Right atrium auricular region (tissue), 2 donors: ENCODE measurements around the gene COPG2. TPM values are rescaled to one million over a fixed set of nuclear protein-coding genes. Genes with fewer than 3 reads are reported as not detected.
A peak's percentile ranks its signal among the peaks of the same experiment; 100 is the strongest.

Experiments used
- DNase-seq: peaks from one replicate; pipeline ENCODE4 v3.0.0-alpha.2; 2019; ENCODE audit warnings: low spot score
- H3K27ac ChIP-seq, 2 donors: fragments of 200-600 bp; sonication (generic); 1 replicate in 1 of 2; 2 replicates in 1 of 2; pipeline ENCODE4 v1.5.1; 2016 to 2019
- H3K27me3 ChIP-seq, 2 donors: fragments of 200-600 bp; sonication (generic); one replicate each; pipeline versions ENCODE4 v1.5.1 to v1.6.0; 2017 to 2019
- H3K36me3 ChIP-seq: fragments of 200-600 bp; sonication (generic); one replicate; pipeline ENCODE4 v1.5.1; 2016
- H3K4me1 ChIP-seq, 2 donors: fragments of 200-600 bp; sonication (generic); one replicate each; pipeline versions ENCODE4 v1.5.1 to v1.6.0; 2017 to 2019
- H3K4me3 ChIP-seq, 2 donors: fragments of 200-600 bp; sonication (generic); 1 replicate in 1 of 2; 2 replicates in 1 of 2; pipeline ENCODE4 v1.5.1; 2017 to 2019; ENCODE audit warnings: mild to moderate bottlenecking in 1 of 2, moderate library complexity in 1 of 2
- H3K9me3 ChIP-seq, 2 donors: fragments of 200-600 bp; sonication (generic); one replicate each; pipeline ENCODE4 v1.5.1; 2019
- CTCF ChIP-seq, 2 donors: fragments of 200-600 bp; sonication (generic); IDR thresholded peaks; one replicate each; pipeline ENCODE4 v1.5.1; 2019; ENCODE audit warnings: antibody characterized with exemption in 2 of 2
- total RNA-seq, 2 donors: library from RNA; depleted of rRNA; stranded (reverse); fragments of >200 nt; gene quantifications; one replicate each; pipeline ENCODE4 v1.1.0, GENCODE V29; 2016

COPG2 gene
- total RNA-seq, 2 donors from 2014 or later: 13.1 to 19.3 TPM

GRCh38 chr7:130667593-130668257, 823 bp downstream of the COPG2 start:
- Histone ChIP-seq H3K4me3 (peak overlapping the region; percentile 70 to 83), H3K36me3 (no peaks in the 10 kb centered on the region), H3K4me1 (peaks cover 0 to 6% of the 10 kb centered on the region in 2 donors), H3K9me3 (no peaks in the 10 kb centered on the region), H3K27ac (peak overlapping the region; percentile 89), H3K27me3 (no peaks in the 10 kb centered on the region)
- TF ChIP-seq CTCF (IDR thresholded peaks at IDR 0.05): no peak
- DNase-seq: no peak

GRCh38 chr7:130662426-130662825, 6.1 kb downstream of the COPG2 start:
- Histone ChIP-seq H3K4me3 (no peak overlapping the region), H3K9me3 (no peaks in the 10 kb centered on the region), H3K36me3 (no peaks in the 10 kb centered on the region), H3K4me1 (no peaks in the 10 kb centered on the region), H3K27ac (no peak overlapping the region), H3K27me3 (no peaks in the 10 kb centered on the region)
- no peak for DNase-seq
- TF ChIP-seq CTCF (IDR thresholded peaks at IDR 0.05): no peak

- no peak overlapping the region for H3K4me3 ChIP-seq
- H3K27me3 ChIP-seq: no peaks in the 10 kb centered on the region
- H3K27ac ChIP-seq: no peak overlapping the region
- no peaks in the 10 kb centered on the region for H3K9me3 ChIP-seq
- H3K36me3 ChIP-seq: peaks cover 14% of the 10 kb centered on the region
- no peaks in the 10 kb centered on the region for H3K4me1 ChIP-seq
- no peak for TF ChIP-seq CTCF (IDR thresholded peaks at IDR 0.05)
- no peak for DNase-seq
These were observed 13.3 kb downstream of the COPG2 start for GRCh38 chr7:130655286-130655685.

- Histone ChIP-seq H3K9me3 (no peaks in the 10 kb centered on the region), H3K4me3 (no peak overlapping the region), H3K4me1 (no peaks in the 10 kb centered on the region), H3K27ac (no peak overlapping the region), H3K36me3 (peaks cover 14% of the 10 kb centered on the region), H3K27me3 (no peaks in the 10 kb centered on the region)
- DNase-seq: no peak
- no peak for TF ChIP-seq CTCF (IDR thresholded peaks at IDR 0.05)
These were observed 13.7 kb downstream of the COPG2 start for GRCh38 chr7:130654850-130655249.

- DNase-seq: no peak
- no peaks in the 10 kb centered on the region for H3K27me3 ChIP-seq
- no peak for TF ChIP-seq CTCF (IDR thresholded peaks at IDR 0.05)
- no peaks in the 10 kb centered on the region for H3K4me1 ChIP-seq
- H3K36me3 ChIP-seq: peaks cover 14% of the 10 kb centered on the region
- no peak overlapping the region for H3K27ac ChIP-seq
- H3K4me3 ChIP-seq: no peak overlapping the region
- no peaks in the 10 kb centered on the region for H3K9me3 ChIP-seq
These were observed 17.9 kb downstream of the COPG2 start for GRCh38 chr7:130650611-130651120.
